GM19452 (cell line): ENCODE measurements around the gene PTRHD1.
"Not testable (repeated sequence)": the region's sequence is repeated elsewhere in the genome, so short reads cannot be mapped to it uniquely, and the experiment has no call there.

Experiments
- ATAC-seq: cut with Tn5 transposase; IDR thresholded peaks from one replicate; pipeline ENCODE4 v1.9.1; 2021; ENCODE audit not compliant: unreplicated experiment

PTRHD1 gene

GRCh38 chr2:24813691-24814137 is 20.5 kb upstream of the PTRHD1 start:
- ATAC-seq = no peak

DNA sequence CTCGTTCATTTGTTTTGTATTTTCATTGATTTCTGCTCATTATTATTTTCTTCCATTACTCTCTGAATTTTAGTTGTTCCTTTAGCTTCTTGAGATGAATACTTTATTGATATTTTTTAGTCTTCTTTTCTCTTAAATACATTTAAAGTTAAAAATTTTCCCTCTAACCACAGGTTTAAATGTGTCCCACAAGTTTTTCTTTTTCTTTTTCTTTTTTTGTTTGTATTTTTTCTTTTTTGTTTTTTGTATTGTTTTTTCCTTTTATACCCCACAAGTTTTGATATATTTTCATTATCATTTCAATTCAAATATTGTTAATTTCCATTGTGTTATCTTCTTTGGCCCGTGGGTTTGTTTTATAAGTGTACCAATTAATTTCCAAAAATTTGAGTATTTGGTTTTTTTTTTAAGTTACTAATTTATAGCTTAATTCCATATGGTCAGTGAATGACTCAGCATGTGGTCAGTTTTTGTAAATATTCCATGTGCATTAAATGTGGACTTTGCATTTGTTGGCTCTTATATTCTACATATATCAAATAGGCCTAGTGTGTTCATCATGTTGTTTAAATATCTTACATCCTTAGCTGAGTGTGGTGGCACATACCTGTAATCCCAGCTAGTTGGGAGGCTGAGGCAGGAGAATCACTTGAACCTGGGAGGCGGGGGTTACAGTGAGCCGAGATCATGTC is 16.3 kb upstream of the PTRHD1 start:
- no peak for ATAC-seq

GRCh38 chr2:24806661-24807036 is 13.5 kb upstream of the PTRHD1 start:
- no peak for ATAC-seq

GRCh38 chr2:24805811-24806660 is 12.8 kb upstream of the PTRHD1 start:
- not testable (repeated sequence) for ATAC-seq

GRCh38 chr2:24800487-24800886 is 7.3 kb upstream of the PTRHD1 start:
- ATAC-seq = not testable (repeated sequence)

- ATAC-seq = no peak
Observed at GRCh38 chr2:24797644-24798043, 4.5 kb upstream of the PTRHD1 start.

DNA sequence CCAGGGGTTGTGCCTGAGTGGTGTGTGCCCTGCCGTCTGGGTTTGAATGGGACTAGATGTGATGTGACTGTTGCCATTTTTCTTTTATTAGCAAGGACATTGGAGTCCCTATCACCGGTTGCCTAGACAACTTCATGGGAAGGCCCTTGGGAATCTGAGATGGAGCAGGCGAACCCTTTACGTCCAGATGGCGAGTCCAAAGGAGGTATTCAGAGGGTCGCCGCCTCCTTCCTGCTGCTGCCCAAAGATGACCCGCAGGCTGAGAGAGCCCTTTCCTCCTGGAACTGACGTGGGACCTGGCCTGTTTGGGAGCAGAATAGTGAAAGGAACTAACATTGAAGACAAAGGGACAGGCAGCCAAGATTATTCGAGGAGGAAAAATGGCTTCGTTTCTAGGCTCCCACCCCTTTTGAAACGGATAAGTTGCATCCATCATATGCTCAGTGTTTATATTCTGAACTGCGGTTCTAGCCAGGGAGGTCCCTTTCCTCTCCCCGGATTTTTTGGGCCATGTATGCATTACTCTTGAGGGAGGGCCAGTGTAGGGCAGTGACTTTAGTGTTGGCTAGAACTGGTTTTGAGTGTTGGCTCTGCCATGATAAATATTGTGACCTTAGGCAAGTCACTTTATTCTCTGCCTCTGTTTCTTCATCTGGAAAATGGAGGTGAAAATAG is 707 bp upstream of the PTRHD1 start:
- ATAC-seq = no peak

DNA sequence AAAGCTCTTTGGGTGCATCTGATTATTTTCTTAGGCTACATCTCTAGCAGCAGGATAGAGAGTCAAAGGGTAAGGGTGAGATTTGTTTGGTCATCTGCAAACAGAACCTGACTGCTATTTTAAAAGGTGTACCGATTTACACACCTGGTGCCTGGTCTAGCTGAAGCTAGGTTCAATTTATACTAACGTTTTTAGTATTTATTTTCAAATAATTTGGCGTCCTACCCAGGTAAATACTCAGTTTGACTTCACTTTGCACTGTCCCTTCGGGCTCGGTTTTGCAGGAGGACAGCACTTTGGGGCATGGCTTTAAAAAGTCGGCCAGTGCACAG is 683 bp downstream of the PTRHD1 start:
- ATAC-seq = no peak

DNA sequence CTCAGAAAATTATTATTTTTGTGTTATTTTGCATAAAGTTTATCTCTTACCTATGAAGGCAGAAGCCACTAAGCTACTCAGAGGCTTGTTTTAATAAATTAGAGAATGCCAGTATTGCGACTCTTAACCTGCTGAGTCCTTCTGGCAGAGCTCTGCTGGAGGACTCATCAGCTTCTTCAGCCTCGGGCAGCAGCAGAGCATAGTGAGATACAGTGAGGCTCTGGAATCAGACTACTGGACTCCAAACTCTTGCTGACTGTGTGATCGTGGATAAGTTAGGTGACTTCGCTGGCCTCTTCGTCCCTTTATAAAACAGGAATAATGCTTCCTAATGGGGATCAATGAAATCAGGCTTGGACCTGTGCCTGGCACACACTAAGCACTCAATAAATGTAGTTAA is 1.7 kb downstream of the PTRHD1 start:
- no peak for ATAC-seq

- no peak for ATAC-seq
Observed at GRCh38 chr2:24788816-24789215, 4.4 kb downstream of the PTRHD1 start.

DNA sequence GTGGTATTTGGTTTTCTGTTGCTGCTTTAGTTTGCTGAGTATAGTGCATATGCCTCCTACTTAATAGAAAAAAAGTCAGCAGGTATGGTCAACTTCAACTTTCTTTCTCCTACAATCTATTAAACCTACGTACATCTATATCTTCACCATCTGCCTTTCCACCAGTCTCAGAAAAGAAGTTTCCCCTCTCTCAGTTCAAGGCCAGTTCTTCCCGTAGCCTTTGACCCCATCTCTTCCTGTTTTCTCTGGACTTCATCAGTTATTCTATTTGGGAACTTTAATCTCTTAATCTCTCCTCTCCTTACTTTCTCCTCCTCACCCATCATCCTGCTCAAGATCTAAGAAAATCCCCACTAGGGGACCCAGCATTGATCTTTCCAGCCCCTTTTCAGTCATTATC is 5.7 kb downstream of the PTRHD1 start:
- ATAC-seq = no peak

DNA sequence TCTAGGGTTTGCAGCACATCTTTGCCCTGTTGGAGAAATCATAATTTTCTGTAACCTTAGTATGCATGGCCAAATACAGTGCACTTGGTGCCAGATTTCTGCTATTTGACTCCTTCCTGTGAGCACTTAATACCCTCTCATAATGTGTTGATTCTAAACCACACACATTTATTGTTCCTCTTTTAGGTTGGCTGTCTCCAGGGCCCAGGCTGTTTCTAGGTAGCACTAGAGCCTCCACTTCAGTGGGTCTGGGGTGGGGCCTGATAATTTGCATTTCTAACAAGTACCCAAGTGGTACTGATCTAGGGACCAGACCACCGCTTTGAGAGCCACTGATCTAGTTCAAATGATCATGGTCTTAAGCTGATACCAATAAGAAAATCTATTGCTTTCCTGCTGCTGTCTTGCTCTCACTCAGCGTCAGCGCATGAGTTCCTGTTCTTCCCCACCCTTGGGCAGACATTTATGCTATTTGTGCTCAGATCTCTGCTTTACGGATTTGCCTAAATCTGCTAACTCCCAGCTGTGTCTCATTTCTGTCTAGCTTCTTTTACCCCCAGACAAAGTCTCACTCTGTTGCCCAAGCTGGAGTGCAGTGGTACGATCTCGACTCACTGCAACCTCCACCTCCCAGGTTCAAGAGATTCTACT is 7.4 kb downstream of the PTRHD1 start:
- peak; percentile 82 for ATAC-seq

GRCh38 chr2:24783641-24784040 is 9.6 kb downstream of the PTRHD1 start:
- no peak for ATAC-seq

- no peak for ATAC-seq
Observed at GRCh38 chr2:24779116-24779515, 14.1 kb downstream of the PTRHD1 start.

- ATAC-seq = no peak
Observed at GRCh38 chr2:24774373-24774772, 18.8 kb downstream of the PTRHD1 start.

DNA sequence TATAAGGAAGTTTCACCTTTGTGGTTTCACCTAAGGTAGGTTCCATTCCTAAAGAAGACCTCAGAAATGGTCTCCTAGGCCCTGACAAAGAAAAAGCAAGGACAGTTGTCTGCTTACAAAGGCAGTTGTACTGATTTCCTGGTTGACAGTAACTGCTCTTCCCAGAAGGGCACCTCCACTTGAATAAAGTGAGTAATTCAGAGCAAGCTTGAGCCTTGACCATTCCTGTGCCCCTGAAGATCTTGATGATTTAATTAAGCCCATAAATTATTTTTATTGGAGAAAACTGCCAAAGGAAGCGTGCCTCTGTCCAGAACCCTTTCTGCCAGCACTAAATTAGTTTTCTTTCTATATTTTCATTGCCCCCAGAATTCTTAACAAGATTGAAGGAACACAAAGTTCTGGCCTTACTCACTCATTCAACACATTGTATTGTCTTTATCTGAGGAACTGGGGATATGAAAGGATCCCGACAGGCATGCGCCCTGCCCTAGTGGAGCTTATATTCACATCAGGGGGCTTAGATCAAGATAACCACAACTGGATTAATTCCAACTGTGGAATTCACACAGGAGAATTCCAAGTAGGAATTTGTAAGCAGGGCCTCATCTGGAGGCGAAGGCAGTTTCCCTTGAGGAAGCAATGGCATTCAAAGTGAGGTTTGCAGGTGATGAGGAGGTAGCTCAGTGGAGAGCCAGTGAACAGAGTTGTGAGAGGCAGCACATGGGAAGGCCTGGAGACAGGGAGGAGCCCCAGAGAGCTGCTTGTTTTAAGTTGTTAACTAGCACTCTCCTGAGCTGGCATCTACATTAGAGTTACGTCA is 21.2 kb downstream of the PTRHD1 start:
- no peak for ATAC-seq

- no peak for ATAC-seq
Observed at GRCh38 chr2:24771061-24771460, 22.1 kb downstream of the PTRHD1 start.

- no peak for ATAC-seq
Observed at GRCh38 chr2:24768601-24769000, 24.6 kb downstream of the PTRHD1 start.

GRCh38 chr2:24768013-24768412 is 25.2 kb downstream of the PTRHD1 start:
- no peak for ATAC-seq

DNA sequence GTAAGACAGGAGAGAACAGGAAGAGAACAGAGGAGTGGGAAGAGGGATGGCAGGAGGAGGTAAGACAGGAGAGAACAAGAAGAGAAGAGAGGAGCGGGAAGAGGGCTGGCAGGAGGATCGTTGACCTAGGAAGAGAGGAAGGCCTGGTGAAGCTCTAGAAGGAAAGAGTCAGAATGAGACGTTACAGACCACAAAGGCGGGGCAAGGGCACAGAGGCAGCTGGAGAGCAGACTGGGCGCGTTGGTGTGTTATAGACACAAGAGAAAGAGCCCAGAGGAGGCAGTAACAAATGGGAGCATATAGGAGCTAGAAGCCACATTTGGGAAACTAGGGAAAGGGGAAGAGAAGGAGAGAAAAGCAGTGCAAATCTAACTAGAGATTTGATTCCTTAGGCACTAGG is 26.6 kb downstream of the PTRHD1 start:
- ATAC-seq = no peak

DNA sequence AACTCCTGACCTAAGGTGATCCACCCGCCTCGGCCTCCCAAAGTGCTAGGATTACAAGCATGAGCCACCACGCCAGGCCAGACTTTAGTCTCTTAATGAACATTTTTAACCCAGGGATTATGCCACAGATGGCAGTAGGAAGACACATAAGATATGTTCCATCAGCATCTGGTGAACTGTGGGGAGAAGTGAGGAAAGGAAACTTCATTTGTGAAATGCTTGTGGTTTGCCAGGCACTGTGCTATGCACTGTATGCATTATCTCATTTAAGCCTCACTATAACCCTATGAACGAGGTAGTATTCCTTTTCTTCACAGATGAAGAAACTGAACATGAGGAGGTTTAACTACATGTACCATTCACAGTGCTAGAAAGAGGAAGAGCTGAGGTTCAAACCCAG is 29.3 kb downstream of the PTRHD1 start:
- no peak for ATAC-seq
